ENCODE measurements around the gene EDN2.

DNA sequence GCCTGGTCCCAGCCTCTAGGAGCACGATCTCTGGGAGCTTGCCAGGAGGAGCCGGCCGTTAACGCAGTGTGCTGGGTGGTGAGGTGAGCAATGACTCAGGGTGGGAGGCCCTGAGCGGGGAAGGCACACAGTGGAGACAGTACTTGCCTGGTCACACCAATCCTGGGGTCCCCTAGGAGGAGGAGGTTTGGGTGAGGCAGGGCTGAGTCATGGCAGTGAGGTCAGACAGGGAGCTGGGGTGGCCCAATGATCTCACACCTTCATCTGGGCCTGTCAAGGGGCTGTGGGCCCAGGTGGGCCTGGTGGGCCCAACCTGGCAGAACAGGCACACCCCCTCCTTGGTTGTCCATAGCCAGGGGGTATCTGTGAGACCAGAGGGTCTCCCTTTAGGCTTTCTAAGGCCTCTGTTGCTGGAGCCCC lies 8.6 kb upstream of the EDN2 start:
- TF ChIP-seq, protein P1, sequence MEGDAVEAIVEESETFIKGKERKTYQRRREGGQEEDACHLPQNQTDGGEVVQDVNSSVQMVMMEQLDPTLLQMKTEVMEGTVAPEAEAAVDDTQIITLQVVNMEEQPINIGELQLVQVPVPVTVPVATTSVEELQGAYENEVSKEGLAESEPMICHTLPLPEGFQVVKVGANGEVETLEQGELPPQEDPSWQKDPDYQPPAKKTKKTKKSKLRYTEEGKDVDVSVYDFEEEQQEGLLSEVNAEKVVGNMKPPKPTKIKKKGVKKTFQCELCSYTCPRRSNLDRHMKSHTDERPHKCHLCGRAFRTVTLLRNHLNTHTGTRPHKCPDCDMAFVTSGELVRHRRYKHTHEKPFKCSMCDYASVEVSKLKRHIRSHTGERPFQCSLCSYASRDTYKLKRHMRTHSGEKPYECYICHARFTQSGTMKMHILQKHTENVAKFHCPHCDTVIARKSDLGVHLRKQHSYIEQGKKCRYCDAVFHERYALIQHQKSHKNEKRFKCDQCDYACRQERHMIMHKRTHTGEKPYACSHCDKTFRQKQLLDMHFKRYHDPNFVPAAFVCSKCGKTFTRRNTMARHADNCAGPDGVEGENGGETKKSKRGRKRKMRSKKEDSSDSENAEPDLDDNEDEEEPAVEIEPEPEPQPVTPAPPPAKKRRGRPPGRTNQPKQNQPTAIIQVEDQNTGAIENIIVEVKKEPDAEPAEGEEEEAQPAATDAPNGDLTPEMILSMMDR (IDR thresholded peaks at IDR 0.05; ENCODE audit: low read depth, low read length, missing input control) = no peak
- TF ChIP-seq, protein P2, sequence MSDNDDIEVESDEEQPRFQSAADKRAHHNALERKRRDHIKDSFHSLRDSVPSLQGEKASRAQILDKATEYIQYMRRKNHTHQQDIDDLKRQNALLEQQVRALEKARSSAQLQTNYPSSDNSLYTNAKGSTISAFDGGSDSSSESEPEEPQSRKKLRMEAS (IDR thresholded peaks at IDR 0.05) = no peak
- TF ChIP-seq SP1 (IDR thresholded peaks at IDR 0.05) = no peak
- no peak for TF ChIP-seq RAD21 (IDR thresholded peaks at IDR 0.05)
- TF ChIP-seq TAF1 (conservative IDR thresholded peaks at IDR 0.05) = no peak
- TF ChIP-seq, protein P3, sequence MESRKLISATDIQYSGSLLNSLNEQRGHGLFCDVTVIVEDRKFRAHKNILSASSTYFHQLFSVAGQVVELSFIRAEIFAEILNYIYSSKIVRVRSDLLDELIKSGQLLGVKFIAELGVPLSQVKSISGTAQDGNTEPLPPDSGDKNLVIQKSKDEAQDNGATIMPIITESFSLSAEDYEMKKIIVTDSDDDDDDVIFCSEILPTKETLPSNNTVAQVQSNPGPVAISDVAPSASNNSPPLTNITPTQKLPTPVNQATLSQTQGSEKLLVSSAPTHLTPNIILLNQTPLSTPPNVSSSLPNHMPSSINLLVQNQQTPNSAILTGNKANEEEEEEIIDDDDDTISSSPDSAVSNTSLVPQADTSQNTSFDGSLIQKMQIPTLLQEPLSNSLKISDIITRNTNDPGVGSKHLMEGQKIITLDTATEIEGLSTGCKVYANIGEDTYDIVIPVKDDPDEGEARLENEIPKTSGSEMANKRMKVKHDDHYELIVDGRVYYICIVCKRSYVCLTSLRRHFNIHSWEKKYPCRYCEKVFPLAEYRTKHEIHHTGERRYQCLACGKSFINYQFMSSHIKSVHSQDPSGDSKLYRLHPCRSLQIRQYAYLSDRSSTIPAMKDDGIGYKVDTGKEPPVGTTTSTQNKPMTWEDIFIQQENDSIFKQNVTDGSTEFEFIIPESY (IDR thresholded peaks at IDR 0.05) = no peak
- TF ChIP-seq JUND (IDR thresholded peaks at IDR 0.05) = no peak
- TF ChIP-seq, protein P4, sequence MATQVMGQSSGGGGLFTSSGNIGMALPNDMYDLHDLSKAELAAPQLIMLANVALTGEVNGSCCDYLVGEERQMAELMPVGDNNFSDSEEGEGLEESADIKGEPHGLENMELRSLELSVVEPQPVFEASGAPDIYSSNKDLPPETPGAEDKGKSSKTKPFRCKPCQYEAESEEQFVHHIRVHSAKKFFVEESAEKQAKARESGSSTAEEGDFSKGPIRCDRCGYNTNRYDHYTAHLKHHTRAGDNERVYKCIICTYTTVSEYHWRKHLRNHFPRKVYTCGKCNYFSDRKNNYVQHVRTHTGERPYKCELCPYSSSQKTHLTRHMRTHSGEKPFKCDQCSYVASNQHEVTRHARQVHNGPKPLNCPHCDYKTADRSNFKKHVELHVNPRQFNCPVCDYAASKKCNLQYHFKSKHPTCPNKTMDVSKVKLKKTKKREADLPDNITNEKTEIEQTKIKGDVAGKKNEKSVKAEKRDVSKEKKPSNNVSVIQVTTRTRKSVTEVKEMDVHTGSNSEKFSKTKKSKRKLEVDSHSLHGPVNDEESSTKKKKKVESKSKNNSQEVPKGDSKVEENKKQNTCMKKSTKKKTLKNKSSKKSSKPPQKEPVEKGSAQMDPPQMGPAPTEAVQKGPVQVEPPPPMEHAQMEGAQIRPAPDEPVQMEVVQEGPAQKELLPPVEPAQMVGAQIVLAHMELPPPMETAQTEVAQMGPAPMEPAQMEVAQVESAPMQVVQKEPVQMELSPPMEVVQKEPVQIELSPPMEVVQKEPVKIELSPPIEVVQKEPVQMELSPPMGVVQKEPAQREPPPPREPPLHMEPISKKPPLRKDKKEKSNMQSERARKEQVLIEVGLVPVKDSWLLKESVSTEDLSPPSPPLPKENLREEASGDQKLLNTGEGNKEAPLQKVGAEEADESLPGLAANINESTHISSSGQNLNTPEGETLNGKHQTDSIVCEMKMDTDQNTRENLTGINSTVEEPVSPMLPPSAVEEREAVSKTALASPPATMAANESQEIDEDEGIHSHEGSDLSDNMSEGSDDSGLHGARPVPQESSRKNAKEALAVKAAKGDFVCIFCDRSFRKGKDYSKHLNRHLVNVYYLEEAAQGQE (IDR thresholded peaks at IDR 0.05) = no peak

Data from liver (tissue), 3 donors.